ENCODE results near the gene MVB12A.

DNA sequence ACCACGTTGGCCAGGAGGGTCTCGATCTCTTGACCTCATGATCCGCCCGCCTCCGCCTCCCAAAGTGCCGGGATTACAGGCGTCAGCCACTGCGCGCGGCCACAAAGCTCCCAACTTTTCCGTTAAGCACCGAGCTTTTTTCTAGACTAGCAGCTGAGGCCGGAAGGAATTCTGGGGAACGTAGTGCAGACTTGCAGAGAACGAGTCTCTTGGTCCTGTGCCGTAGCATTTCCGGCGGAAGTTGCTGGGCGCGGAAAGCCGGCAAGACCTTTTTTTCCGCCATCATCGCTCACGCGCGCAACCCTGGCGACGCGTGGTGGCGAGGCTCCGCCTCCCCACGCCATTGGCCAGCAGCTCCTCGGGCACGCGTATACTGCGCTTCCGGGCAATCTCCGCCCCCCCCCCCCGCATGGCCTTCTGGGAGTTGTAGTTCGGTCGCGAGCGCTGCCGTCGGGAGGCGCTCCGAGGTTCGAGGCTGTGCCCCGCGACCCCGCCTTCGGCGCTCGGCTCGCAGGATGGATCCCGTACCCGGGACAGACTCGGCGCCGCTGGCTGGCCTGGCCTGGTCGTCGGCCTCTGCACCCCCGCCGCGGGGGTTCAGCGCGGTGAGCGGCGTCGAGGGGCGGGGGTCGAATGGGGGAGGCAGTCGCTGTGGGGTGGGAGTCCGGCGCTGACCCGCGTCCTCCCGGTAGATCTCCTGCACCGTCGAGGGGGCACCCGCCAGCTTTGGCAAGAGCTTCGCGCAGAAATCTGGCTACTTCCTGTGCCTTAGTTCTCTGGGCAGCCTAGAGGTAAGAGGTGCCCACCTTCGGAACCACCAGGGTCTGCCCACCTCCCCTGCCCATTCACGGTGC is at the start of gene MVB12A:
- no peak for TF ChIP-seq CTCF (IDR thresholded peaks at IDR 0.05)
- peak; percentile 9 to 31 for TF ChIP-seq POLR2A (IDR thresholded peaks at IDR 0.05)
